Measurements from ENCODE around the gene DNAJC27. TPM values are rescaled to one million over a fixed set of nuclear protein-coding genes. Genes with fewer than 3 reads are reported as not detected.

Gene DNAJC27
- total RNA-seq, 1 experiment from 2014 or later: 4.6 TPM

DNA sequence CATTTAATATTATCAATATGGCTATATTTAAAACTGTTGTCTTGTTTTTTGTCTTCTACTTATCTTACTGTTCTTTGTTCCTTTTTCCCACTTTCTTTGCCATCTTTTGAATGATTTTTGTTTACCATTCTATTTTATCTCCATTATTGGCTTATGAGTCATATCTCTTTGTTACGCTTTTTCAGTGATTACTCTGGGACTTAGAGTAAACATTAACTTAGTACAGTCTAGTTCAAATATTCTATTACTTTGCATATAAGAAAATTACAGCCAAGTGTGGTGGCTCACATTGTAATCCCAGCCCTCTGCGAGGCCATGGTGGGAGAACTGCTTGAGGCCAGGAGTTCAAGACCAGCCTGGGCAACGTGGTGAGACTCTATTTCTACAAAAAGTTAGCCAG lies 77.8 kb downstream of the DNAJC27 start:
- no peak overlapping the region for H3K27ac ChIP-seq (ENCODE audit: low read depth, low read length)
- no peaks in the 10 kb centered on the region for H3K4me1 ChIP-seq (ENCODE audit: control insufficient read depth in 1 of 2, insufficient read depth in 2 of 2, low read length in 2 of 2)
- no peak for DNase-seq (ENCODE audit: low read depth, low spot score)
- H2AFZ ChIP-seq (ENCODE audit: low read depth, low read length, poor library complexity, severe bottlenecking): no peak overlapping the region
- intact Hi-C loops (cut with micrococcal nuclease): no loop called here
- 0 out of 2 replicates have a peak, but pooled peaks cover 8% of the 10 kb centered on the region for H3K79me2 ChIP-seq (ENCODE audit: insufficient read depth, low read length)
- no peaks in the 10 kb centered on the region for H4K20me1 ChIP-seq (ENCODE audit: insufficient read depth)
- no peaks in the 10 kb centered on the region for H3K27me3 ChIP-seq (ENCODE audit: insufficient read depth, low read length)
- peaks cover 0 to 25% of the 10 kb centered on the region in 2 experiments; a peak in 2 of 4 replicates for H3K36me3 ChIP-seq (ENCODE audit: control insufficient read depth in 1 of 2, insufficient read depth in 2 of 2, low read length in 2 of 2)
- TF ChIP-seq POLR2AphosphoS5 (IDR thresholded peaks at IDR 0.05; ENCODE audit: low read depth, low read length): no peak
- TF ChIP-seq SIN3A (IDR thresholded peaks at IDR 0.05; ENCODE audit: low read depth): no peak
- TF ChIP-seq CEBPB (IDR thresholded peaks at IDR 0.05; ENCODE audit: low read depth): no peak
- TF ChIP-seq, protein P1, sequence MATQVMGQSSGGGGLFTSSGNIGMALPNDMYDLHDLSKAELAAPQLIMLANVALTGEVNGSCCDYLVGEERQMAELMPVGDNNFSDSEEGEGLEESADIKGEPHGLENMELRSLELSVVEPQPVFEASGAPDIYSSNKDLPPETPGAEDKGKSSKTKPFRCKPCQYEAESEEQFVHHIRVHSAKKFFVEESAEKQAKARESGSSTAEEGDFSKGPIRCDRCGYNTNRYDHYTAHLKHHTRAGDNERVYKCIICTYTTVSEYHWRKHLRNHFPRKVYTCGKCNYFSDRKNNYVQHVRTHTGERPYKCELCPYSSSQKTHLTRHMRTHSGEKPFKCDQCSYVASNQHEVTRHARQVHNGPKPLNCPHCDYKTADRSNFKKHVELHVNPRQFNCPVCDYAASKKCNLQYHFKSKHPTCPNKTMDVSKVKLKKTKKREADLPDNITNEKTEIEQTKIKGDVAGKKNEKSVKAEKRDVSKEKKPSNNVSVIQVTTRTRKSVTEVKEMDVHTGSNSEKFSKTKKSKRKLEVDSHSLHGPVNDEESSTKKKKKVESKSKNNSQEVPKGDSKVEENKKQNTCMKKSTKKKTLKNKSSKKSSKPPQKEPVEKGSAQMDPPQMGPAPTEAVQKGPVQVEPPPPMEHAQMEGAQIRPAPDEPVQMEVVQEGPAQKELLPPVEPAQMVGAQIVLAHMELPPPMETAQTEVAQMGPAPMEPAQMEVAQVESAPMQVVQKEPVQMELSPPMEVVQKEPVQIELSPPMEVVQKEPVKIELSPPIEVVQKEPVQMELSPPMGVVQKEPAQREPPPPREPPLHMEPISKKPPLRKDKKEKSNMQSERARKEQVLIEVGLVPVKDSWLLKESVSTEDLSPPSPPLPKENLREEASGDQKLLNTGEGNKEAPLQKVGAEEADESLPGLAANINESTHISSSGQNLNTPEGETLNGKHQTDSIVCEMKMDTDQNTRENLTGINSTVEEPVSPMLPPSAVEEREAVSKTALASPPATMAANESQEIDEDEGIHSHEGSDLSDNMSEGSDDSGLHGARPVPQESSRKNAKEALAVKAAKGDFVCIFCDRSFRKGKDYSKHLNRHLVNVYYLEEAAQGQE (IDR thresholded peaks at IDR 0.05; ENCODE audit: low read depth): no peak
- TF ChIP-seq ATF3 (IDR thresholded peaks at IDR 0.05): no peak
- no peak for TF ChIP-seq TCF7L2 (IDR thresholded peaks at IDR 0.05; ENCODE audit: borderline replicate concordance, extremely low read depth, insufficient read depth, insufficient read length)
- TF ChIP-seq ZBTB33 (IDR thresholded peaks at IDR 0.05; ENCODE audit: extremely low read depth, insufficient replicate concordance, low read length): no peak
- TF ChIP-seq CBX3 (IDR thresholded peaks at IDR 0.05; ENCODE audit: low read depth): no peak
- TF ChIP-seq YY1 (IDR thresholded peaks at IDR 0.05; ENCODE audit: extremely low read depth, insufficient replicate concordance, low read depth, low read length): no peak
- no peak for TF ChIP-seq SRF (IDR thresholded peaks at IDR 0.05; ENCODE audit: low read depth)
- no peak for TF ChIP-seq EZH2 (IDR thresholded peaks at IDR 0.05)
- no TSS peak for BruUV-seq (replicated peaks)
- ChIA-PET RAD21 (ENCODE audit: low non-redundant PET in 1 of 2, low total read pairs in 2 of 2, uncharacterized antibody in 2 of 2, unreplicated experiment in 2 of 2) (no interaction called here), CTCF (no interaction called here), POLR2A (no interaction called here)
- no peak overlapping the region for H3K4me2 ChIP-seq (ENCODE audit: low read length)
- H3K9me3 ChIP-seq (ENCODE audit: control insufficient read depth in 1 of 2, insufficient read depth in 1 of 2, low read depth in 1 of 2, low read length in 2 of 2): peaks cover 13 to 15% of the 10 kb centered on the region in 2 experiments; a peak in 2 of 4 replicates
- H3K4me3 ChIP-seq (replicated peaks in 1 of 2; ENCODE audit: low read depth in 1 of 2, low read length in 2 of 2): no peak overlapping the region
- no peak for ATAC-seq
- H3K9me2 ChIP-seq (ENCODE audit: insufficient read depth): no peaks in the 10 kb centered on the region
- H3K9ac ChIP-seq (ENCODE audit: low read length): no peak overlapping the region

Other genes starting within 250 kb of the DNAJC27 start
- gene PTRHD1, start 178.6 kb downstream of the DNAJC27 start, total RNA-seq (2021; ENCODE audit: unreplicated experiment): 24.3 TPM
- gene CENPO, start 178.5 kb downstream of the DNAJC27 start, total RNA-seq (2021; ENCODE audit: unreplicated experiment): 27.9 TPM
- 71.1 TPM for gene ADCY3, start 51.7 kb downstream of the DNAJC27 start, total RNA-seq (2021; ENCODE audit: unreplicated experiment)
- 0.96 TPM for gene EFR3B, start 70.1 kb upstream of the DNAJC27 start, total RNA-seq (2021; ENCODE audit: unreplicated experiment)
- not detected for gene POMC, start 196.6 kb upstream of the DNAJC27 start, total RNA-seq (2021; ENCODE audit: unreplicated experiment)

Measured in HCT116 (cell line).